ENCODE measurements around the gene RASA3. TPM values are rescaled to one million over a fixed set of nuclear protein-coding genes. Genes with fewer than 3 reads are reported as not detected.

RASA3 gene
- total and polyA plus RNA-seq, 2 donors = 17.8 to 26.3 TPM

GRCh38 chr13:113965968-113966884 is 166.2 kb downstream of the RASA3 start:
- H3K36me3 ChIP-seq (ENCODE audit: insufficient read depth) = no peaks in the 10 kb centered on the region
- WGBS = 98% methylated on average over 5 of the region's 5 CpGs
- H3K4me1 ChIP-seq (ENCODE audit: insufficient read depth) = no peaks in the 10 kb centered on the region
- H3K27ac ChIP-seq (ENCODE audit: low read depth) = no peak overlapping the region
- no peak overlapping the region for H3K4me3 ChIP-seq (ENCODE audit: low read depth, low read length)
- DNase-seq (ENCODE audit: extremely low spot score) = no peak

- no peaks in the 10 kb centered on the region for H3K4me1 ChIP-seq (ENCODE audit: insufficient read depth)
- no peak overlapping the region for H3K27ac ChIP-seq (ENCODE audit: low read depth)
- H3K4me3 ChIP-seq (ENCODE audit: low read depth, low read length) = no peak overlapping the region
- no peak for DNase-seq (ENCODE audit: extremely low spot score)
- H3K36me3 ChIP-seq (ENCODE audit: insufficient read depth) = no peaks in the 10 kb centered on the region
- whole genome bisulfite sequencing = 96% methylated on average over 2 of the region's 2 CpGs
Measured at GRCh38 chr13:113965383-113965874, 167.0 kb downstream of the RASA3 start.

GRCh38 chr13:113964251-113964995 is 168.0 kb downstream of the RASA3 start:
- no peak for DNase-seq (ENCODE audit: extremely low spot score)
- Histone ChIP-seq H3K4me3 (ENCODE audit: low read depth, low read length) (no peak overlapping the region), H3K4me1 (ENCODE audit: insufficient read depth) (no peaks in the 10 kb centered on the region), H3K27ac (ENCODE audit: low read depth) (no peak overlapping the region), H3K36me3 (ENCODE audit: insufficient read depth) (no peaks in the 10 kb centered on the region)
- 93% methylated on average over 21 of the region's 21 CpGs for WGBS

GRCh38 chr13:113963376-113963775 is 169.0 kb downstream of the RASA3 start:
- Histone ChIP-seq H3K4me1 (ENCODE audit: insufficient read depth) (no peaks in the 10 kb centered on the region), H3K4me3 (ENCODE audit: low read depth, low read length) (no peak overlapping the region), H3K36me3 (ENCODE audit: insufficient read depth) (no peaks in the 10 kb centered on the region), H3K27ac (ENCODE audit: low read depth) (no peak overlapping the region)
- 96% methylated on average over 16 of the region's 16 CpGs for WGBS
- DNase-seq (ENCODE audit: extremely low spot score) = no peak

- H3K36me3 ChIP-seq (ENCODE audit: insufficient read depth) = no peaks in the 10 kb centered on the region
- no peak for DNase-seq (ENCODE audit: extremely low spot score)
- WGBS = 81% methylated on average over 17 of the region's 17 CpGs
- H3K27ac ChIP-seq (ENCODE audit: low read depth) = no peak overlapping the region
- no peak overlapping the region for H3K4me3 ChIP-seq (ENCODE audit: low read depth, low read length)
- no peaks in the 10 kb centered on the region for H3K4me1 ChIP-seq (ENCODE audit: insufficient read depth)
Measured at GRCh38 chr13:113962975-113963374, 169.4 kb downstream of the RASA3 start.

- no peak overlapping the region for H3K27ac ChIP-seq (ENCODE audit: low read depth)
- H3K4me1 ChIP-seq (ENCODE audit: insufficient read depth) = no peaks in the 10 kb centered on the region
- WGBS = 88% methylated on average over 11 of the region's 11 CpGs
- no peak overlapping the region for H3K4me3 ChIP-seq (ENCODE audit: low read depth, low read length)
- DNase-seq (ENCODE audit: extremely low spot score) = no peak
- no peaks in the 10 kb centered on the region for H3K36me3 ChIP-seq (ENCODE audit: insufficient read depth)
Measured at GRCh38 chr13:113962386-113962785, 170.0 kb downstream of the RASA3 start.

- Histone ChIP-seq H3K36me3 (ENCODE audit: insufficient read depth) (no peaks in the 10 kb centered on the region), H3K4me3 (ENCODE audit: low read depth, low read length) (no peak overlapping the region), H3K4me1 (ENCODE audit: insufficient read depth) (no peaks in the 10 kb centered on the region), H3K27ac (ENCODE audit: low read depth) (no peak overlapping the region)
- DNase-seq (ENCODE audit: extremely low spot score) = no peak
- WGBS = 80% methylated on average over 6 of the region's 6 CpGs
Measured at GRCh38 chr13:113960276-113960948, 172.0 kb downstream of the RASA3 start.

- Histone ChIP-seq H3K36me3 (ENCODE audit: insufficient read depth) (peaks cover 3% of the 10 kb centered on the region), H3K4me1 (ENCODE audit: insufficient read depth) (no peaks in the 10 kb centered on the region), H3K4me3 (ENCODE audit: low read depth, low read length) (no peak overlapping the region), H3K27ac (ENCODE audit: low read depth) (no peak overlapping the region)
- no peak for DNase-seq (ENCODE audit: extremely low spot score)
- 75% methylated on average over 1 of the region's 1 CpG for WGBS
Measured at GRCh38 chr13:113959198-113959597, 173.2 kb downstream of the RASA3 start.

GRCh38 chr13:113958373-113958772 is 174.1 kb downstream of the RASA3 start:
- DNase-seq (ENCODE audit: extremely low spot score) = no peak
- no peak overlapping the region for H3K4me3 ChIP-seq (ENCODE audit: low read depth, low read length)
- no peaks in the 10 kb centered on the region for H3K4me1 ChIP-seq (ENCODE audit: insufficient read depth)
- WGBS = 95% methylated on average over 22 of the region's 22 CpGs
- H3K27ac ChIP-seq (ENCODE audit: low read depth) = no peak overlapping the region
- H3K36me3 ChIP-seq (ENCODE audit: insufficient read depth) = peaks cover 3% of the 10 kb centered on the region

- no peak overlapping the region for H3K4me3 ChIP-seq (ENCODE audit: low read depth, low read length)
- H3K4me1 ChIP-seq (ENCODE audit: insufficient read depth) = no peaks in the 10 kb centered on the region
- H3K36me3 ChIP-seq (ENCODE audit: insufficient read depth) = peaks cover 3% of the 10 kb centered on the region
- no peak for DNase-seq (ENCODE audit: extremely low spot score)
- WGBS = 94% methylated on average over 14 of the region's 14 CpGs
- H3K27ac ChIP-seq (ENCODE audit: low read depth) = no peak overlapping the region
Measured at GRCh38 chr13:113956571-113956970, 175.9 kb downstream of the RASA3 start.

GRCh38 chr13:113955691-113956090 is 176.7 kb downstream of the RASA3 start:
- H3K4me3 ChIP-seq (ENCODE audit: low read depth, low read length) = no peak overlapping the region
- no peak for DNase-seq (ENCODE audit: extremely low spot score)
- WGBS = 93% methylated on average over 27 of the region's 27 CpGs
- H3K27ac ChIP-seq (ENCODE audit: low read depth) = no peak overlapping the region
- no peaks in the 10 kb centered on the region for H3K4me1 ChIP-seq (ENCODE audit: insufficient read depth)
- peaks cover 3% of the 10 kb centered on the region for H3K36me3 ChIP-seq (ENCODE audit: insufficient read depth)

GRCh38 chr13:113955235-113955634 is 177.2 kb downstream of the RASA3 start:
- Histone ChIP-seq H3K4me3 (ENCODE audit: low read depth, low read length) (no peak overlapping the region), H3K36me3 (ENCODE audit: insufficient read depth) (peaks cover 3% of the 10 kb centered on the region), H3K27ac (ENCODE audit: low read depth) (no peak overlapping the region), H3K4me1 (ENCODE audit: insufficient read depth) (no peaks in the 10 kb centered on the region)
- no peak for DNase-seq (ENCODE audit: extremely low spot score)
- WGBS = 93% methylated on average over 29 of the region's 29 CpGs

GRCh38 chr13:113954046-113954835 is 178.2 kb downstream of the RASA3 start:
- 81% methylated on average over 20 of the region's 20 CpGs for WGBS
- H3K27ac ChIP-seq (ENCODE audit: low read depth) = no peak overlapping the region
- no peak for DNase-seq (ENCODE audit: extremely low spot score)
- H3K4me1 ChIP-seq (ENCODE audit: insufficient read depth) = no peaks in the 10 kb centered on the region
- H3K36me3 ChIP-seq (ENCODE audit: insufficient read depth) = peaks cover 3% of the 10 kb centered on the region
- no peak overlapping the region for H3K4me3 ChIP-seq (ENCODE audit: low read depth, low read length)

Measured in urinary bladder (tissue), 4 donors.